Activated T-cell treated with anti-CD3 and anti-CD28 coated beads for 4 hours (primary cell): ENCODE data around the gene ASPDH.

Experiments used
- DNase-seq: peaks from one replicate; pipeline ENCODE4 v3.0.0-alpha.2; 2020

ASPDH gene

DNA sequence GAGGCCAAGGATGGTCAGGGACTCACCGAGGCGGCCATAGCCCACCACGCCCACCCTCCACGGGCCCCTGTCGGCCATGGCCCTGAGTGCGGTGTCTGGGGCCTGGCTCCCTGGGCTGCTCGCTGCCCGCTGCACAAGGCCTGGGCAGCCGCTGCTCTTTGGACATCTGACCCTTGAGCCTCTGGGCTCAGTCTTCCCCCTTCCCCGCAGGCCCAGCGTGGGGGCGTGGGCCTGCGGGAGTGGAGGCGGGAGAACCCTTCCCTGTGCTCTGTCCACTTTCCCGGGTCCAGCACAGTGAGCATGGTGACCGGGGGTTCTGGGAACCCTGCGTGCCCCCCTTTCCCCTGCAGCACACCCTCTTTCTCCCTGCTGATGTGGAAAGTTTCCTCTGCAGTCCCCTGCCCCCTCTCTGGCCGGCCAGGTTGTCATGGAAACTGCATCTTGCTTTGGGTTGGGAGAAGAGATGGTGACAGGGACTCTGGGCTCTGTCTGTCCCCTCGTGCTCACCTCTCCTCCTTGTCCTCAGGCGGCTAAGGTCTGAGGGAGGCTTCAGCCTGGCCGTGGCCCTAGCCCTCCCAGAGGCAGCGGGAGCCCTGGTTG lies at the start of gene ASPDH:
Gene ASPDH (minus strand): TSS at position 168 of the 600 bp plus-strand sequence. CDS start 90 bp downstream, at position 78.
- DNase-seq, result no peak

DNA sequence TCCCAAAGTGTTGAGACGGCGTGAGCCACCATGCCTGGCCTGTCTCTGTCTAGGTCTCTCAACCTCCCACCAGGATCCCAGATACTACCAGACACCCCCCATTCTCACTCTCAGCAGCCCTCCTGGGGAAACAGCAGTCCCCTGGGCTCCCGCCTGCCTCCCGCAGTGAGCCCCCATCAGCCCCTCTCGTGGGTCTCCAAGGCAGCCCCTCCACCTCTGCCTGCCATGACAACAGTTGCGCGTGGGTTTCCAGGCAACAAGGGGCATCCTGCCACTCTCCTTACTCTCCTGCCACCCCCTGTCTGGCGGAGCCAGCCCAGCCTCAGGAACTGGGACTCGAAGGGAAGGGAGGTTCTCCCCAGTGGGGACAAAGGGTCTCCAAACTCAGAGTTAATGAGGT lies 49.3 kb upstream of the ASPDH start:
- no peak for DNase-seq

DNA sequence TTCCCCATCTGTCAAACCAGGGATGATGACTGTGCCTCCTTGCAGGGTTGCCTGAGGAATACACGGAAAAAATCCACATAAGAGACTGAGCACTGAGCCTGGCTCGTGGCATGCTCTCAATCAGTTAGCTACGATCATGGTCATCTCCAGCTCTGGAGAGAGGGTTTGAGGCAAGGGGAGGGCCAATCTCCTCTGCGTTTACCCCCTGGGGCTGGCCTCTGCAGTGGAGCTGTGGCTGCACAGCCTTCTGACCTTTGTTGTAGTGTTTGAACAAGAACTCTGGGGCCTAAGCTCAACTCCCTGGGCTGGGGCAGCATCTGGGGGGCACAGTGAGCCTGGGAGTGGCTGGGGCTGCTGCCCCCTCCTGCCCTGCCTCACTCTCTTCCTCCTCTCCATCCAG lies 48.6 kb upstream of the ASPDH start:
- no peak for DNase-seq

DNA sequence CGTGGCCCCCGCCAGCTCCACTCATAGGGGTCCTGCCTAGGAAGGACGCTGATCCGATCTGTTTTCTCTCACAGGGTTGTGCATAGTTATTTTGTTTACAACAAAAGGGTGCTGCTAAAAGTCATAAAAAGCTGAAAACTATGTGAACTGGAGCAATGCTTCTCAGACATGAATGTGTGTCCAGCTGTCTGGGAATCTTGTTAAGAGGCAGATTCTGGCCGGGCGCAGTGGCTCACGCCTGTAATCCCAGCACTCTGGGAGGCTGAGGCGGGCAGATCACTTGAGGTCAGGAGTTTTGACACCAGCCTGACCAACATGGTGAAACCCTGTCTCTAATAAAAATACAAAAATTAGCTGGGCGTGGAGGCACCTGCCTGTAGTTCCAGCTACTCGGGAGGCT lies 45.9 kb upstream of the ASPDH start:
- DNase-seq, result no peak

DNA sequence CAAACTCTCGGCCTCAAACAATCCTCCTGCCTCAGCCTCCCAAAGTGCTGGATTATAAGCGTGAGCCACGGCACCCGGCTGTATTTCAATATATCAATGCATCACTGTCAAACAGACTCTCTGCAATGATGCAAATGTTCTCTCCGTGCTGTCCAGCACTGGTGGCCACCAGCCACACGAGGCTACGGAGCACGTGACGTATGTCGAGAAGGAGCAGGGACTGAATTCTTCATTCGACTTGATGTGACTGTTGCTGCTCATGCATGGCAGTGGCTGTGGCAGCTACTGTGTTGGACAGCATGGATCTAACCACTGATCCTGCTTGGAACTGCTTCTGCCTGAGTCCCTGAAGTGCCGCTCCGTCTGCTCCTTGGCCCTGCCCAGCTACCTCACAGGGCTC lies 44.7 kb upstream of the ASPDH start:
- no peak for DNase-seq

DNA sequence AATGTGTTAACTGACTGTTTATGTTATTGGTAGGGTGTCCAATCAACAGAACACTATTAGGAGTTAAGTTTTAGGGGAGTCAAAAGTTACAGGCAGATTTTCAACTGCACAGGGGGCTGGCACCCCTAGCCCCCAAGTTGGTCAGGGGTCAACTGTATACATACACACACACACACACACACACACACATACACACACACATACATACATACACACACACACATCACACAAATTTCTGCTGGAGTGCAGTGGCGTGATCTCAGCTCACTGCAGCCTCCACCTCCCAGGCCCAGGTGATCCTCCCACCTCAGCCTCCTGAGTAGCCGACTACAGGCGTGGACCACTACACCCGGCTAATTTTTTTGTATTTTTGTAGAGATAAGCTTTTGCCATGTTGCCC lies 44.3 kb upstream of the ASPDH start:
- no peak for DNase-seq

DNA sequence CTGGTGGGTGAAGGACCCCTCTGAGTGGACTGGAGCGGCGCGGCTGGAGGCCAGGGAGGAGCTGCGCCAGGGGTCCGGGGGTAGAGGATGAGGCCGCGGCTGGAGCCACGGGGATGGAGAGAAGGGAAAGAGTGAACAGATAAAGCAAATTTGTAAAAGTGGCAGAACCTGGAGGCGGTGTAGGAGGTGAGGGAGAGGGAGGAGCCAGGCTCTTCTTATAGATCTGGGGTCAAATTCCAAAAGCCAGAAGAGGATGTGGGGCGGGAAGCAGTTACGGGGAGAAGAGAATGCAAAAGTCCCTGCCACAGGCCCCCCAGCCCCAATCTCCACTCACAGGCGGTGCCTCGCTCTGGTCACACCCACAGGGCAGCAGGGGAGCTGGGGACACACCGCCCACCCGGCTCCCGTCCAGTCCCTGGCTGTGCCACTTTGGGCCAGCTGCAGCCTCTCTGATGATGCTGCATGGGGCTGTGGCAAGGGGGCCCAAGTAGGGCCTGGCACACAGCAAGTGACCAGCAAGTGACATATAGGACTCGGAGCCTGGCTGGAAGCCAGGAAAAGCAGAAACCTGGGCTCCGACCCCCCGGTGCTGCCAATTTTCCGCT lies 43.4 kb upstream of the ASPDH start:
- no peak for DNase-seq

DNA sequence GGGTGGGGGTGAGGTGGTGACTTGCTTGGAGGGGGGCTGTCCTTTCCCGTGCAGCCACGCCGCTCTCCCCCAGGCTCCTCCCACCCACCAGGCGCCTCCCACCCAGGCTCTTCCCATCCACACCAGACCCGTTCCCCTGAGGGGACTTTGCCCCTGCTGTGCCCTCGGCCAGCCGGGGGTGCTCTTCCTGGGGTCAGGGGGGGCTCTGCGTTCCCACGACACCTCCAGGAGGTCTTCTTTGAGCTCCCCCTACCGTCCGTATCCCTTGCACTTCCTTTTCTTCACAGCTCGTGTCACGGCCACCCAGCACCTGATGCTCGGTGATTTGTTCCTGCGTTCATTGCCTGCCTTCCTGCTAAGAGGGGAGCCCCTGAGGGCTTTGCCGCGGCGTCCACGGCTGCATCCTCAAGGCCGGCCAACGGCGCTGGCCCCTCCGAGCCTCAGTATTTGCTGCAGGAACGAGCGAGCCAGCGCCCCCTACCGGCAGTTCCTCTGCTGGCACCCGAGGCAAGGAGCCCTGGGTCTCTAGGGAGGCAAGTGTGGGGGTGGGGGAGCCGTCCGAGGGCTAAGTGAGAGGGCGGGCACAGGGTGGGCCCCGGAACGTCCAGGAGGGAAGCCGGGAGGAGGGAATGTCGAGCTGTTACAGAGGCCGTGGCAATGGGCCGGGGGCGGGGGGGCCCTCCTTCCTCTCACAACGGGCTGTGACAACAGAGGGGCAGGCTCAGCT lies 42.7 kb upstream of the ASPDH start:
- DNase-seq, result peak; percentile 60

DNA sequence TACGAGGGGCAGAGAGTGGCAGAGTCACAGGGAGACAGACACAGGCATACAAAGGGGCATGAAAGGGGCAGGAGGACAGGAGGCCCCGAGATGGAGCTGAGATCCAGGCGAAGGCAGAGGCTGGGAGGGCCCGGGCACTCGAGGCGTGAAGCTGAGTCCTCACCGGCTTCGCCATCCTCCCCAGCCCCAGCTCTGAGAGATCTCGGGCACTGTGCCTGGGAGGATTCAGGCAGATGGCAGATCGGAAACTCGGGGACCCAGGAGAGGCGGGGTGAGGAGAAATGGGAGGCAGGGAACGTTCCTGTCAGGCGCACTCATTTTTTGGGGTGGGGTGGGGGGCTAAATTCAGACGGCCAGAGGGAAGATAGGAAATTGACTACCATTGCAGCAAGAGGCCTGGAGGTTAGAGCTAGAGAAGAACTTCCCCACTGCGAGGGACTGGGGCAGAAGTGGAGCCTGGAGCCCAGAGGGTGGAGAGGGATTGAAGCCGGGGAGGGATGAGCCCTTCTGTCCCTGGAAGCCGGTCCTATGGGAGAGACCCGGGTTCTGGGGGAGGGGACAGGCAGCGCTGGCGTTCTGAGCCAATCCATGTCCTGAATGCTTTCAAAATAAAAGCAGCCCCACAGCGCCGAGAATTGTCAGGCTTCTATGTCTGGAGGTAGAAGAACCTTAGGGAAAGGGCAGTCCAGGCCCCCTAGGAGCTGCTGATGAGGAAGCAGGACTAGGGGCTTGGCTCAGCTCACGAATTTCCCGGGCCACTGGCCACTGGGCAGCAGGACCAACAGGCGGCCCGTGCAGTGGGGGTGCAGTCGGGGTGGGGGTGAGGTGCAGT lies 42.0 kb upstream of the ASPDH start:
- no peak for DNase-seq

DNA sequence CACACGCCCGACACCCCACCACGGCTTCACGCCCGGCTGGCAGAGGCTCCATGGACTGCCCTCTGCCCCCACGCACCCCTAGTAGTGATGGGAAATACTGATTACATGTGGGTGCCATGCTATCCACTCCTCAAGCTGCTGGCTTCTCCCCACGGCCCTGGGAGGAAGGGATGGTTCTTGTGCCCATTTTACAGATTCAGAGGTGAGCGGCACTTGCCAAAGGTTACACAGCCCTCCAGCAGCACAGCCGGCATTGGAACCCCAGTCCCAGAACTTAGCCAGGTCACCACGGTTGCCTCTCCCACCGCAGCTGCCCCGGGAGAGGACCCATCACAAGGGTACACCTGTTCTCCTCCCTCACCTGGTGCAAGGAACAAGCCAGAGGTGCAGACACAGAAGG lies 41.3 kb upstream of the ASPDH start:
- DNase-seq, result no peak

DNA sequence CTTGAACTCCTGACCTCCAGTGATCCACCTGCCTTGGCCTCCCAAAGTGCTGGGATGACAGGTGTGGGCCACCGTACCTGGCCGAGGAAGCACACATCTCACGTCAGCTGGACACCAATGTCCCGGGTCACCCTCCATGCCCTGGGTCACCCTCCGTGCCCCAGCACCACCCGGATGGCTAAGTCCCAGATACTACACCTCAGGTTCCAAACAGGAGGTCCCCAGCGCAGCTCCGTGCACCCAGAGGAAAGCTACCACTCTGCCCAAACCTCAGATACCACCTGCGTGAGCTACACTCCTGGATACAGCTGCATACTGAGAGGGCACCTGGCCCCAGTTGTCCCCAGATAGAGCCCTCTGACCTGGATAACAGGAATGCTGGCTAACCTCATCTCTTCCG lies 40.5 kb upstream of the ASPDH start:
- DNase-seq, result no peak

DNA sequence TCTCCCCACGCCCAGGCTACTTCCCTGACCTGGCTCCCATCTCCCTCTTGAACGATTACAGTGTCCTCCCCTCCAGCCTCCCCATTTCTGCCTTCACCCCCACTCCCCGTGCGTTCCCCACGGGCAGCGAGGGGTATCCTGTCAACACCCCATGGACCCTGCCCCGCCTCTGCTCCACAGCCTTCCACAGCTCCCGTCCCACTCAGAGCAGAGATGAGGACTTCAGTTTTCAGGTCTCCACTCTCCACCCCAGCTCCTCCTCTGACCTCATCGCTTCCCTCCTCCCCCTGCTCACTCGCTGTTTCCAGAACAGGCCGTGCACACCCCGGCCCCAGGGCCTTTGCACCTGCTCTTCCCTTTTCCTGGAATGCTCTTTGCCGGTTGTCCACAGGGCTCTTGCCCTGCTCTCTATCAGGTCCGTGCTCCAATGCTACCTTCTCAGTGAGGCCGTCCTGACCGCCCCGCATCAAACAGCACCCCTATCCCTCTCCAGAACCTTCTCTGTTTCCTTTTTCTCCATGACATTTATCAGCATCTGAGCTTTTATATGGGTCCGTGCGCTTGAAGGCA lies 39.5 kb upstream of the ASPDH start:
- DNase-seq, result no peak

DNA sequence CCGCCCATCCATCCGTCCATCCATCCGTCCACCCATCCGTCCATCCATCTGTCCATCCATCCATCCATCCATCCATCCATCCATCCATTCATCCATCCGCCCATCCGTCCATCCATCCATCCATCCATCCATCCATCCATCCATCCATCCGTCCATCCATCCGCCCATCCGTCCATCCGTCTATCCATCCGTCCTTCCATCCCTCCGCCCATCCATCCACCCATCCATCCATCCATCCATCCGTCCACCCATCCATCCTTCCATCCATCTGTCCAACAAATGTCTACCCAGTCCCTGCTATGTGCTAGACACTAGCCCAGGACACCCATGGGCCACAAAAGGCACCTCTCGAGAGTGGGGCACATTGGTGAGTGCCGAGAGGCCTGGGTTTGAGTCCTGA lies 38.8 kb upstream of the ASPDH start:
- no peak for DNase-seq

DNA sequence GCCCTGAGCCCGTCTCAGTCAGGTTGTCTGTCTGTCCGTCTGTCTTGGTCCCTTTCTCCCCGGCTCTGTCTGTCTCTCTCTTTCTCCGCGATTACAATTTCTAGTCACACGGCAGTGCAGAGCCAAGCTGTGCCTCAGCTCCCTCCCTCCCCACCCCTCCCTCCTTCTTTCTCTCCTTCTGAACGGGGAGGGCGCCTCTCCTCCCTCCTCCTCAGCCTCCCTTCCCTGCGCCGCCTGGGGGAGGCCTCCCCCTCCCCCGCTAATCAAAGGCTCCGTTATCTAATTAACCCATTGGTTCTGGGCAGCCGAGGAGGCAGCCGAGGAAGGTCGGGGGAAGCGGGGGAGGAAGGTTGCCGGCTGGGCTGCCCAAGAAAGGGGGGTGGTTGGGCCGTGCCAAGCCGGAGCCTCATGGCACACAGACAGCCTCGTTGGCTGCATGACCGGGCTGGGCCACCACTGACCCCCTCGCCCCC lies 38.0 kb upstream of the ASPDH start:
- no peak for DNase-seq

DNA sequence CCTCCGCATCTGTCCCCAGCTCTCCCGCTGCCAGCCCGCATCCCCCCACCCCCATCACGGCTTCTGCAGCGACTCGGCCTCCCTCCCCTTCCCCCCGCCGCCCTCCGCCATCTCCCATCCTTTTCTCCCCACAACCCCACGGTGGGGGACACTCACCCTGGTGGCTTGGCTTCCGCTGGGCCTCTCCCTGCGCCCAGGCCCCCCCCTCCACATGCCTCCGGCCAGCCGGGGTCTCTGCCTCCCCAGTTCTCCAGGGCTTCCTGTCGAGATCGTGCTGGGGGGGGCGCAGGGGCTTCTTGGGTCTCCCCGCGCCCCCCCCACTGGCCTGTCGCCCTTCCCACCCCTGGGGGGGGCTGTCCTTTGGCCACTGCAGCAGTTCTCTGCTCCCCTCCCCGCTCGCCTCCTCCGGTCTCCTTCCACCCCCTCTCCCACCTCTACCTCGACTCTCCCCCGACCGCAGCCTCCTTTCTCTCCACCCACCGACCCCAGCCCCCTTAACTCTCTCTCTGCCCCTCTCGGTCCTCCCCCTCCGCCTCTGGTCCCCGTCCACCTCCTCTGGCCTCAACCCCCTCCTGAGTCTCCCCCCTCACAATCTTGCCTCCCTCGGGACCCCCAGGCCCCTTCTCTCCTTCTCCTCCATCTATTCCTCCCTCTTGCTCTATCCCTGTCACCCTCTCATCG lies 37.5 kb upstream of the ASPDH start:
- no peak for DNase-seq

DNA sequence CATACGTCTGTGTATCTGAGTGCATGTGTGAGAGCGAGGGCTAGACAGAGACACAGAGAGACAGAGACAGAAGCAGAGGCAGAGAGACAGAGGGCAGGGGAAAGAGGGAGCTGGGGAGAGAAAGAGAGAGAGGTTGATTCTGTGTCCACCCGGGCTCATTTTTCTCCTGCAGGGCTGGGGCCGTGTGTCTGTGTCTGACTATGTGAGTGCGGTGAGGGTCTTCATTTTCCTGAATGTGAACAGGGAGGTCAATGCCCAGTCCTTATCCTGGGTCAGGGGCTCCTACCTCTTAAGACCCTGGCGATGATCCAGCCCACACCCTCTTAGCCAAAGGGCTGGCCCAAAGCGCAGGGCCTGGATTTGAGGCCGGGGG lies 36.9 kb upstream of the ASPDH start:
- DNase-seq, result no peak

DNA sequence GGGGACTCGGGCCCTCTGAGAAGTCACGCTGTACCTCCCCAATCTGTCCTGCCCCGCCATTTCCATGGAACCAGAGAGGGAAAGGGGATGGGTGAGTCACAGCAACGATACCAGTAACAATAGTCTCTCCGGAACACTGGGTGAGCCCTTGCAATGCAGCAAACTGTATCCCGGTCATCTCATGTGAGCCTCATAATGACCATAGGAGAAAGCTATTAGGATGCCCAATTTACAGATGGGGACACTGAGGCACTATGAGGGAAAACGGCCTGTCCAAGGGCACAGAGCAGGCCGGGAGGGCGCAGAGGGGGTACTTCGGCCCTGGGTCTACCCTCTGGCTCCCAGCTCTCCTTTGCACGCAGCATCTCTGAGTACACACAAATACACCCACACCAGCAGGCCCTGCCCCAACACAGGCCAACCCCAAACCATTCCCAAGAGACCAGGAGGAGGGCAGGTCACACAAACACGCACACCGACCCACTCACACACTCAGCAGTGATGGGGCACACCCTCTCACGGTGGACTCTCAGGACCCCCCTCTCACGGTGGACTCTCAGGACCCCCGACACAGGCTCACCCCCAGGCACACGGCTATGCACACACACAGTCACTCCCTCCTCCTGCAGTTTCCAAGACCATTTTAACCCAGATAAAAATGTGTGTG lies 36.3 kb upstream of the ASPDH start:
- no peak for DNase-seq

DNA sequence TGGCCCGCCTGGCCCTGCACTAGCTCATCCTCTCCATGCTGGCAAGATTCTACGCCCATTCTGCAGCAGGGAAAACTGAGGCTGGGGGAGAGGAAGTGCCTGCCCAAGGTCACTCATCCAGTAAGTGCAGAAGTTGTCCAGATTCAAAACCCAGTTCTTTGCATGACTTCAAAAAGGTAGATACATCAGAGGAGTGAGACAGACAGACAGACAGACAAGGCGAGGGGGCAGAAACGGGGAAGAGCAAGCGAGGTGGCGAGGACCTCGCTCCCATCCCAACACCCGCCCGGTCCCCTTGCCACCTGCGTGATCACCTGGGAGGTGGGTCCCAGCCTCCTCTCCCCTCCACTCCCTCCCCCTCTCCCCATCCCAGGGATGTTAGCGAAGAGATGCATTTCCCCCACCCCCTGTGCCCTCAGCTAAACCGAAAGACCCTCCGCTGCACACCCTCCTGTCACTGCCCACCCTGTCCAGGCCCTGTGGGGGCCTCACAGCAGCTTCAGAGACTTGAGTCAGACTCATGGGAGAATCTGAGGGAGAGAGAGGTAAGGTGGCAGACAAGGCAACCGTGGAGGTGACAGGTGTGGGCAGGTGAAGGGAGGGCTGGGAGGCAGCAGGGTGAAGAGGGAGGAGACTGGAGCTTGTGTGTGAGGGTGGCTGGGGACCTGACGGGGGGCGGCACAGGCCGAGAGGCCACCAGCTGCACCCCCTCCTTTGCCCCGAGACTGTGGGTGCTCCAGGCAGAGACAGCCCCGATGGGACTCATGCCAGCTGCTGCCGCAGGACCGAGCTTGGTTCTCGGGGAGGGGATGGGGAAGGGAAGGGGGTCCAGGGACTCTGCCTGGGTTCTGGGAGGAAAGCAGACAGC lies 35.6 kb upstream of the ASPDH start:
- no peak for DNase-seq

DNA sequence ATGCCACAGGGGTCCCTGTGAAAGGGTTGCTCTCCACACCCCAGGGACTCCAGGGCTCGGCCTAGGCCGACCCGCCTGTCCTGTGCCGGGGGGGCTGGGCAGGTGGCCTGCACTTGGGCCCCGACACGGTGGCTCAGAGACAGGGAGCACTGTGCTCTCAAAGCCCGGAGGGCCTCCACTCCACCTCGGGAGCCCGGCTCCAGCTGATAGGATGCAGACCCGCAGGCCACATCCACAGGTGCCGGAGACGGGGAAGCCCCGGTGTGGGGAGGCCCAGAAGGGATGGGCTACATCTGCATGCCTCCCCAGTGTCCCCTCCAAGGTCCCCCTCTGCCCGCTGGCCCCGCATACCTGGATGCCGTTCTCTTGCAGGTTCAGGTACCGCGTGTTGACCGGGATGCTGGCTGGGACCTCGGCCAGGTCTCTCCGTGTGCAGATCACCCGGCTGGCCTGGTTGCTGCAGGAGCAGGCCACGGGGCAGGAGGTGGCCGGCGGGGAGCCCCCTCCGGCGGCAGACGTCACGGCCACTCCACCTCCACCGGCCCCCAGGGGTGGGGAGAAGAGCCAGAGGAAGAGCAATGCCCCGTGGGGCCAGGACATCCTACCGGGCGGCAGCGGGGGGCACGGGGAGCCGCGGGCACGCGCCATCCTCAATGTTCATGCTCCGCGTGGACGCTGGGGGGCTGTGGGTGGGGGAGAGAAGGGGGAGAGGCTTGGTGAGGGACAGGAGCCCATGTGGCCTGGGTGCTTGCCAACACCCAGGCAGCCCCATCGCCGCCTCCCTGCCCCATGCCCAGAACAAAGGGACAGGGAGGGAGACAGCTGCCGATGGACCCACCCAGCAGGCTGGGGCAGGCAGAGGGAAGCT lies 34.7 kb upstream of the ASPDH start:
- DNase-seq, result no peak
